Suprapubic skin (tissue), 4 donors: ENCODE results near the gene COA8. TPM values are rescaled to one million over a fixed set of nuclear protein-coding genes. Genes with fewer than 3 reads are reported as not detected.

Source experiments
- DNase-seq, 2 donors: peaks; one replicate each; pipeline ENCODE4 v3.0.0-alpha.2; 2019; ENCODE audit warnings: low spot score in 2 of 2
- H3K27ac ChIP-seq: fragments of 200-600 bp; sonication (generic); one replicate; pipeline ENCODE4 v1.5.1; 2019
- H3K27me3 ChIP-seq: fragments of 200-600 bp; sonication (generic); one replicate; pipeline ENCODE4 v1.5.1; 2019
- H3K36me3 ChIP-seq: fragments of 200-600 bp; sonication (generic); one replicate; pipeline ENCODE4 v1.5.1; 2019
- H3K4me1 ChIP-seq: fragments of 200-600 bp; sonication (generic); one replicate; pipeline ENCODE4 v1.5.1; 2019
- H3K4me3 ChIP-seq: fragments of 200-600 bp; sonication (generic); one replicate; pipeline ENCODE4 v1.5.1; 2019; ENCODE audit warnings: mild to moderate bottlenecking
- H3K9me3 ChIP-seq: fragments of 200-600 bp; sonication (generic); one replicate; pipeline ENCODE4 v1.5.1; 2019
- CTCF ChIP-seq, 2 donors: fragments of 200-600 bp in 1 of 2; fragments of 450-650 bp in 1 of 2; sonication (generic) in 1 of 2; IDR thresholded peaks; one replicate each; pipeline ENCODE4 v1.5.1; 2016 to 2019; ENCODE audit warnings: antibody characterized with exemption in 2 of 2, mild to moderate bottlenecking in 1 of 2, moderate library complexity in 1 of 2
- EP300 ChIP-seq: sonication (generic); formaldehyde crosslinking; IDR thresholded peaks from one replicate; pipeline ENCODE4 v1.6.1; 2017; ENCODE audit warnings: antibody characterized with exemption
- POLR2A ChIP-seq, 2 donors: fragments of 450-650 bp; IDR thresholded peaks; one replicate each; pipeline ENCODE4 v1.6.1; 2017; ENCODE audit warnings: antibody characterized with exemption in 2 of 2, mild to moderate bottlenecking in 2 of 2, moderate library complexity in 2 of 2
- POLR2AphosphoS5 ChIP-seq, 3 donors: sonication (generic); formaldehyde crosslinking; IDR thresholded peaks; one replicate each; pipeline ENCODE4 v1.6.1; 2017; ENCODE audit warnings: antibody characterized with exemption in 3 of 3
- WGBS: methylation state at CpG from one replicate; pipeline ENCODE4 v1.1.5; 2018; 5-methylcytosine and 5-hydroxymethylcytosine counted together
- total RNA-seq, 4 donors: library from RNA; depleted of rRNA; stranded (reverse); fragments of >200 nt; gene quantifications; one replicate each; pipeline ENCODE4 v1.1.0, GENCODE V29; 2016

COA8 gene
- total RNA-seq, 4 donors from 2014 or later = 17.1 to 30.3 (median 21.9) TPM

GRCh38 chr14:103533999-103534575 lies 28.7 kb upstream of the COA8 start:
- Histone ChIP-seq H3K36me3 (peaks cover 41% of the 10 kb centered on the region), H3K4me1 (peaks cover 35% of the 10 kb centered on the region), H3K27ac (no peak overlapping the region), H3K9me3 (no peaks in the 10 kb centered on the region), H3K27me3 (no peaks in the 10 kb centered on the region), H3K4me3 (no peak overlapping the region)
- 93% methylated on average over 8 of the region's 25 CpGs for WGBS
- no peak for DNase-seq
- TF ChIP-seq POLR2AphosphoS5 (IDR thresholded peaks at IDR 0.05) (no peak), EP300 (no peak), POLR2A (IDR thresholded peaks at IDR 0.05) (no peak), CTCF (IDR thresholded peaks at IDR 0.05) (no peak)

GRCh38 chr14:103534576-103535061 lies 28.1 kb upstream of the COA8 start:
- Histone ChIP-seq H3K27ac (no peak overlapping the region), H3K4me3 (no peak overlapping the region), H3K9me3 (no peaks in the 10 kb centered on the region), H3K36me3 (peaks cover 41% of the 10 kb centered on the region), H3K4me1 (peaks cover 38% of the 10 kb centered on the region), H3K27me3 (no peaks in the 10 kb centered on the region)
- no peak for DNase-seq
- TF ChIP-seq POLR2A (IDR thresholded peaks at IDR 0.05) (no peak), POLR2AphosphoS5 (IDR thresholded peaks at IDR 0.05) (no peak), EP300 (no peak), CTCF (IDR thresholded peaks at IDR 0.05) (no peak)
- 82% methylated on average over 9 of the region's 22 CpGs for WGBS

DNA sequence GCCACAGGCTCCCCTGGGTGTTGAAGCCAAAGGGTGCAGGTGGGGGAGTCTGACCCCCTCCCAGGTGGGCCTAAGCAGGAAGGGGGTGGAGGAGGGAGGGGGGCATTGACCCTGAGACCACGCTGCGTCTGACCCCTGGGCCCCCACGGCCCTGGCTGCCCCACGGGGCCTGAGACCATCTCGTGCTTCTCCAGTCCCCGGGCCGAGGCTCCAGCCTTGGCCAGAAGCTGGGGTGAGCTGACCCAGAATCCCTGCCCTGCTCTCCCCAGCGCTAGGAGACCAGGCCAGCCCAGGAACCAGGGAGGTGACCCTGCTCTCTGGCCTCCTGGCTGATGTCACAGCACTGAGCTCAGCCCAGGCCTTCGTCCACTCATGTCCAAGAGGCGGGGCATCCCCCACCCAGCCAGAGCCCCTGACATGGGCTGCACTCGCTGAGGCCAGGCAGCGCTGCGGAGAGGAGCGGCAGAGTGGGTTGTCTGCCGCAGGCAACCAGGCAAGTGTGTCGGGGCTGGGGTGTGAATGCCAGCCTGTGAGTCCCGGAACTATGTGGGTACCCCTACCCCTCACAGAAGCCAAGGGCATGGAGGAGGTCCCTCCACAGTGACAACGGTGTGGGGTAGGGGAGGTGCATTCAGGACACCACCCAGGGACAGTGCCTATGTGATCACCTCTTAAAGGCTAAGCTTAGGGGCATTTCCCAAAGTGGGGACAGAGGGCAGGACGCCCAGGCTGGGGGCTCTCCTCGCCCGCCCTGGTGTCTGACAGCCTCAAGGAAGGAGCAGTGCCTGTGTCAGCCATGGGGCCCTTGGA lies 27.5 kb upstream of the COA8 start:
- 85% methylated on average over 17 of the region's 21 CpGs for WGBS
- H3K9me3 ChIP-seq = no peaks in the 10 kb centered on the region
- no peaks in the 10 kb centered on the region for H3K27me3 ChIP-seq
- no peak for DNase-seq
- TF ChIP-seq POLR2AphosphoS5 (IDR thresholded peaks at IDR 0.05) (no peak), POLR2A (IDR thresholded peaks at IDR 0.05) (no peak), CTCF (IDR thresholded peaks at IDR 0.05) (no peak), EP300 (no peak)
- H3K4me3 ChIP-seq = no peak overlapping the region
- peaks cover 41% of the 10 kb centered on the region for H3K36me3 ChIP-seq
- H3K4me1 ChIP-seq = peaks cover 38% of the 10 kb centered on the region
- H3K27ac ChIP-seq = no peak overlapping the region

GRCh38 chr14:103535891-103536565 lies 26.7 kb upstream of the COA8 start:
- no peak for DNase-seq
- Histone ChIP-seq H3K4me3 (no peak overlapping the region), H3K9me3 (no peaks in the 10 kb centered on the region), H3K27ac (no peak overlapping the region), H3K4me1 (peaks cover 38% of the 10 kb centered on the region), H3K36me3 (peaks cover 41% of the 10 kb centered on the region), H3K27me3 (no peaks in the 10 kb centered on the region)
- TF ChIP-seq EP300 (no peak), POLR2A (IDR thresholded peaks at IDR 0.05) (no peak), POLR2AphosphoS5 (IDR thresholded peaks at IDR 0.05) (no peak), CTCF (IDR thresholded peaks at IDR 0.05) (no peak)
- 88% methylated on average over 7 of the region's 11 CpGs for WGBS

DNA sequence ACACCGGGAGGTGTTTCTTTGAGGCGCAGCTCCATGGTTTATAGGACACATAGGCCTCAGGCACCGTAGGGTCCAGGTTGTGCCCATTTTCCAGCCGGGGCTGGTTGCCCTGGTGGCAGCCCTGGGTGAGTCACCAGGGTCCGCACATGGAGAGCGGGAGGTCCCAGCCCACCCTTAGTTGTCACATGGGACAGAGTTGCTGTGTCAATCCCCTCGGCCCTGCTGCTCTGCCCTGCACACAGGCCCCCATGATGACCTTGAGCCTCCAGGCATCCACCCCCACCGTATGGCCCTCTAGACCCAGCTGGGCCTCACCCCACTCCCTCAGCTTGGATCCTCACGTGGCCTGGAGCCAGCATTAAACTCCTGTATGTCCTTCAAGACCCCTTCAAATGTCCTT lies 26.1 kb upstream of the COA8 start:
- Histone ChIP-seq H3K9me3 (no peaks in the 10 kb centered on the region), H3K36me3 (peaks cover 41% of the 10 kb centered on the region), H3K4me3 (no peak overlapping the region), H3K27me3 (no peaks in the 10 kb centered on the region), H3K27ac (no peak overlapping the region), H3K4me1 (peaks cover 38% of the 10 kb centered on the region)
- no peak for TF ChIP-seq POLR2A (IDR thresholded peaks at IDR 0.05)
- TF ChIP-seq POLR2AphosphoS5 (IDR thresholded peaks at IDR 0.05) = no peak
- TF ChIP-seq CTCF (IDR thresholded peaks at IDR 0.05) = no peak
- TF ChIP-seq EP300 = no peak
- WGBS = 73% methylated on average over 3 of the region's 9 CpGs
- no peak for DNase-seq
